HEK293T (cell line): ENCODE measurements around the gene UCHL1.

Source experiments
- ARNT ChIP-seq: fragments of 450-650 bp; IDR thresholded peaks from 2 replicates; pipeline ENCODE4 v1.6.1; 2017; ENCODE audit warnings: mild to moderate bottlenecking
- BHLHE40 ChIP-seq: fragments of 450-650 bp; IDR thresholded peaks from 2 replicates; pipeline ENCODE4 v1.6.1; 2016; ENCODE audit warnings: mild to moderate bottlenecking, moderate library complexity, borderline replicate concordance
- CTBP1 ChIP-seq: fragments of 450-650 bp; IDR thresholded peaks from 2 replicates; pipeline ENCODE4 v1.6.1; 2016; ENCODE audit warnings: borderline replicate concordance
- ELF4 ChIP-seq: fragments of 450-650 bp; IDR thresholded peaks from 2 replicates; pipeline ENCODE4 v1.6.1; 2017; ENCODE audit warnings: antibody characterized with exemption
- FOXA1 ChIP-seq: fragments of 450-650 bp; IDR thresholded peaks from 2 replicates; pipeline ENCODE4 v1.6.1; 2016; ENCODE audit warnings: mild to moderate bottlenecking
- FOXK2 ChIP-seq: fragments of 450-650 bp; IDR thresholded peaks from 2 replicates; pipeline ENCODE4 v1.6.1; 2016; ENCODE audit warnings: mild to moderate bottlenecking
- NFRKB ChIP-seq: fragments of 450-650 bp; IDR thresholded peaks from 2 replicates; pipeline ENCODE4 v1.6.1; 2016; ENCODE audit warnings: mild to moderate bottlenecking, moderate library complexity
- SUZ12 ChIP-seq: fragments of 450-650 bp; IDR thresholded peaks from 2 replicates; pipeline ENCODE4 v1.6.1; 2016; ENCODE audit warnings: mild to moderate bottlenecking

- TF ChIP-seq ELF4 (no peak), FOXK2 (no peak), FOXA1 (no peak), SUZ12 (no peak), BHLHE40 (no peak), NFRKB (no peak), ARNT (no peak), CTBP1 (no peak)
Observed at GRCh38 chr4:41303372-41304118, 46.8 kb downstream of the UCHL1 start.
